Measurements from ENCODE around the gene COL27A1.

Gene COL27A1

DNA sequence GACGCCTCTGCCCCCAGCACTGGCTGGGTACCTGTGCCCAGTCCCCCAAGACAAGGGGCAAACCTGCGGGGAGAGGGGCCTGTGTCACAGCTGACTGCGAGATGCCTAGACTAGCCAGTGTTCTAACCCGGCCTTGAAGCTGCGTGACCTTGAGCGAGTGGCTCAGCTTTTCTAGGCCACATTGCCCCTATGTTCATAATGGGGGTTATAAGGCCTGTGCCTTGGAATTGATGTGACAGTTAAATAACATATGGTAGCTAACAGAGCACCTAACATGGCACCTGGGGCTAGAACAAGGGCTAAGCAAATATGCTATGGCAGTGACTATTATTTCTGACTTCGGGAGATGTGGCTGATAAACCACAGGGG is 22.8 kb upstream of the COL27A1 start (continued):
- no peak for TF ChIP-seq ZNF518A (tag by site-specific recombination; conservative IDR thresholded peaks at IDR 0.05; ENCODE audit: low read depth)
- TF ChIP-seq ZNF223 (tag by site-specific recombination; IDR thresholded peaks at IDR 0.05) = no peak
- TF ChIP-seq TSHZ1 (tag by site-specific recombination; IDR thresholded peaks at IDR 0.05; ENCODE audit: borderline replicate concordance) = no peak
- TF ChIP-seq GFI1B (tag by site-specific recombination; IDR thresholded peaks at IDR 0.05) = no peak
- TF ChIP-seq ZNF626 (tag by site-specific recombination; IDR thresholded peaks at IDR 0.05) = no peak
- TF ChIP-seq, protein P1, sequence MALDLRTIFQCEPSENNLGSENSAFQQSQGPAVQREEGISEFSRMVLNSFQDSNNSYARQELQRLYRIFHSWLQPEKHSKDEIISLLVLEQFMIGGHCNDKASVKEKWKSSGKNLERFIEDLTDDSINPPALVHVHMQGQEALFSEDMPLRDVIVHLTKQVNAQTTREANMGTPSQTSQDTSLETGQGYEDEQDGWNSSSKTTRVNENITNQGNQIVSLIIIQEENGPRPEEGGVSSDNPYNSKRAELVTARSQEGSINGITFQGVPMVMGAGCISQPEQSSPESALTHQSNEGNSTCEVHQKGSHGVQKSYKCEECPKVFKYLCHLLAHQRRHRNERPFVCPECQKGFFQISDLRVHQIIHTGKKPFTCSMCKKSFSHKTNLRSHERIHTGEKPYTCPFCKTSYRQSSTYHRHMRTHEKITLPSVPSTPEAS (tag by site-specific recombination; IDR thresholded peaks at IDR 0.05) = no peak
- TF ChIP-seq ZNF701 (tag by site-specific recombination; IDR thresholded peaks at IDR 0.05) = no peak
- TF ChIP-seq ZNF488 (tag by site-specific recombination; IDR thresholded peaks at IDR 0.05) = no peak
- TF ChIP-seq, protein P2, sequence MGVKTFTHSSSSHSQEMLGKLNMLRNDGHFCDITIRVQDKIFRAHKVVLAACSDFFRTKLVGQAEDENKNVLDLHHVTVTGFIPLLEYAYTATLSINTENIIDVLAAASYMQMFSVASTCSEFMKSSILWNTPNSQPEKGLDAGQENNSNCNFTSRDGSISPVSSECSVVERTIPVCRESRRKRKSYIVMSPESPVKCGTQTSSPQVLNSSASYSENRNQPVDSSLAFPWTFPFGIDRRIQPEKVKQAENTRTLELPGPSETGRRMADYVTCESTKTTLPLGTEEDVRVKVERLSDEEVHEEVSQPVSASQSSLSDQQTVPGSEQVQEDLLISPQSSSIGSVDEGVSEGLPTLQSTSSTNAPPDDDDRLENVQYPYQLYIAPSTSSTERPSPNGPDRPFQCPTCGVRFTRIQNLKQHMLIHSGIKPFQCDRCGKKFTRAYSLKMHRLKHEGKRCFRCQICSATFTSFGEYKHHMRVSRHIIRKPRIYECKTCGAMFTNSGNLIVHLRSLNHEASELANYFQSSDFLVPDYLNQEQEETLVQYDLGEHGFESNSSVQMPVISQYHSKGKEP (tag by site-specific recombination; IDR thresholded peaks at IDR 0.05) = no peak
- no peak for TF ChIP-seq ZFP3 (tag by site-specific recombination; IDR thresholded peaks at IDR 0.05; ENCODE audit: low read depth)

- Histone ChIP-seq H3K4me3 (ENCODE audit: low read depth, low read length) (no peak overlapping the region), H3K36me3 (ENCODE audit: control insufficient read depth in 2 of 2, insufficient read depth in 1 of 2, low read length in 2 of 2) (no peaks in the 10 kb centered on the region), H3K4me1 (ENCODE audit: control insufficient read depth, insufficient read depth, low read length) (no peaks in the 10 kb centered on the region), H3K9me3 (ENCODE audit: control insufficient read depth, insufficient read depth, low read depth, low read length) (no peaks in the 10 kb centered on the region), H3K27ac (ENCODE audit: extremely low read depth, low read depth, low read length) (no peak overlapping the region)
- CTCF ChIA-PET = interaction anchor here (0.9 kb wide), 1 partner anchor 10 kb away, joined by 4 read pairs; no protein-coding TSS in a partner anchor
- POLR2A ChIA-PET = no interaction called here
- no peak for TF ChIP-seq ZNF645 (tag by site-specific recombination; IDR thresholded peaks at IDR 0.05)
- TF ChIP-seq, protein P3, sequence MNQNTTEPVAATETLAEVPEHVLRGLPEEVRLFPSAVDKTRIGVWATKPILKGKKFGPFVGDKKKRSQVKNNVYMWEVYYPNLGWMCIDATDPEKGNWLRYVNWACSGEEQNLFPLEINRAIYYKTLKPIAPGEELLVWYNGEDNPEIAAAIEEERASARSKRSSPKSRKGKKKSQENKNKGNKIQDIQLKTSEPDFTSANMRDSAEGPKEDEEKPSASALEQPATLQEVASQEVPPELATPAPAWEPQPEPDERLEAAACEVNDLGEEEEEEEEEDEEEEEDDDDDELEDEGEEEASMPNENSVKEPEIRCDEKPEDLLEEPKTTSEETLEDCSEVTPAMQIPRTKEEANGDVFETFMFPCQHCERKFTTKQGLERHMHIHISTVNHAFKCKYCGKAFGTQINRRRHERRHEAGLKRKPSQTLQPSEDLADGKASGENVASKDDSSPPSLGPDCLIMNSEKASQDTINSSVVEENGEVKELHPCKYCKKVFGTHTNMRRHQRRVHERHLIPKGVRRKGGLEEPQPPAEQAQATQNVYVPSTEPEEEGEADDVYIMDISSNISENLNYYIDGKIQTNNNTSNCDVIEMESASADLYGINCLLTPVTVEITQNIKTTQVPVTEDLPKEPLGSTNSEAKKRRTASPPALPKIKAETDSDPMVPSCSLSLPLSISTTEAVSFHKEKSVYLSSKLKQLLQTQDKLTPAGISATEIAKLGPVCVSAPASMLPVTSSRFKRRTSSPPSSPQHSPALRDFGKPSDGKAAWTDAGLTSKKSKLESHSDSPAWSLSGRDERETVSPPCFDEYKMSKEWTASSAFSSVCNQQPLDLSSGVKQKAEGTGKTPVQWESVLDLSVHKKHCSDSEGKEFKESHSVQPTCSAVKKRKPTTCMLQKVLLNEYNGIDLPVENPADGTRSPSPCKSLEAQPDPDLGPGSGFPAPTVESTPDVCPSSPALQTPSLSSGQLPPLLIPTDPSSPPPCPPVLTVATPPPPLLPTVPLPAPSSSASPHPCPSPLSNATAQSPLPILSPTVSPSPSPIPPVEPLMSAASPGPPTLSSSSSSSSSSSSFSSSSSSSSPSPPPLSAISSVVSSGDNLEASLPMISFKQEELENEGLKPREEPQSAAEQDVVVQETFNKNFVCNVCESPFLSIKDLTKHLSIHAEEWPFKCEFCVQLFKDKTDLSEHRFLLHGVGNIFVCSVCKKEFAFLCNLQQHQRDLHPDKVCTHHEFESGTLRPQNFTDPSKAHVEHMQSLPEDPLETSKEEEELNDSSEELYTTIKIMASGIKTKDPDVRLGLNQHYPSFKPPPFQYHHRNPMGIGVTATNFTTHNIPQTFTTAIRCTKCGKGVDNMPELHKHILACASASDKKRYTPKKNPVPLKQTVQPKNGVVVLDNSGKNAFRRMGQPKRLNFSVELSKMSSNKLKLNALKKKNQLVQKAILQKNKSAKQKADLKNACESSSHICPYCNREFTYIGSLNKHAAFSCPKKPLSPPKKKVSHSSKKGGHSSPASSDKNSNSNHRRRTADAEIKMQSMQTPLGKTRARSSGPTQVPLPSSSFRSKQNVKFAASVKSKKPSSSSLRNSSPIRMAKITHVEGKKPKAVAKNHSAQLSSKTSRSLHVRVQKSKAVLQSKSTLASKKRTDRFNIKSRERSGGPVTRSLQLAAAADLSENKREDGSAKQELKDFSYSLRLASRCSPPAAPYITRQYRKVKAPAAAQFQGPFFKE (tag by site-specific recombination; IDR thresholded peaks at IDR 0.05; ENCODE audit: borderline replicate concordance) = no peak
- TF ChIP-seq ZNF18 (tag by site-specific recombination; IDR thresholded peaks at IDR 0.05) = no peak
These were observed 20.4 kb upstream of the COL27A1 start for GRCh38 chr9:114134827-114135396.

Measured in HEK293 (cell line).